Right cardiac atrium (tissue), 5 donors: ENCODE results near the gene PRR9. TPM values are rescaled to one million over a fixed set of nuclear protein-coding genes. Genes with fewer than 3 reads are reported as not detected.

Experiments
- ATAC-seq, 2 donors: fragments of 200-7000 bp; cut with Tn5 transposase; one replicate each; pipeline versions ENCODE4 v1.8.0 to v1.9.1; 2020; ENCODE audit warnings: moderate library complexity in 2 of 2, mild to moderate bottlenecking in 1 of 2
- DNase-seq, 3 donors: peaks; one replicate each; pipeline ENCODE4 v3.0.0-alpha.2; 2020
- H3K27ac ChIP-seq: one replicate; pipeline ENCODE4 v1.5.1; 2013; ENCODE audit warnings: mild to moderate bottlenecking, low read length, control low read depth, moderate library complexity
- H3K27me3 ChIP-seq: one replicate; pipeline ENCODE4 v1.6.1; 2013; ENCODE audit not compliant: control insufficient read depth, insufficient read depth
- H3K4me1 ChIP-seq: one replicate; pipeline ENCODE4 v1.6.1; 2013; ENCODE audit warnings: low read length; ENCODE audit not compliant: control insufficient read depth, insufficient read depth
- H3K4me3 ChIP-seq: one replicate; pipeline ENCODE4 v1.5.1; 2013; ENCODE audit warnings: low read length, control low read depth
- H3K9me3 ChIP-seq: one replicate; pipeline ENCODE4 v1.6.1; 2013; ENCODE audit warnings: low read length; ENCODE audit not compliant: control insufficient read depth
- WGBS: extraction: QIAGEN DNeasy Blood & Tissue Kit; methylation state at CpG from one replicate; pipeline ENCODE4 v1.1.7; 2013; 5-methylcytosine and 5-hydroxymethylcytosine counted together
- intact Hi-C, 4 donors: fragments of 100-400 bp; cut with DNase I; formaldehyde crosslinking; loops; one replicate each; pipeline versions ENCODE4 v1.11.0 to v1.14.0; 2022 to 2023
- polyA plus RNA-seq: library from polyadenylated mRNA; stranded (reverse); fragments of 200-250 nt; gene quantifications from one replicate; pipeline ENCODE4 v1.2.3, GENCODE V29; 2013
- total RNA-seq, 4 donors: library from RNA; stranded (reverse); fragmentation: NEBNext Ultra II Directional; extraction: Animal tissue kit (Norgen Biotek cat#: 25700); gene quantifications; one replicate each; pipeline ENCODE4 v1.2.1, GENCODE V29; 2021
- donor health status: healthy with polysubstance abuse.
- donor health status: DM: no; HTN: yes; CAD: no.
- donor health status: DM: no; HTN: no; CAD: no.
- donor health status: DM: no; HTN: yes; CAD: no; lungs with severe emphysema.
- donor health status: DM: yes; HTN: yes; CAD: no.

The PRR9 gene
- total and polyA plus RNA-seq, 5 donors = not detected

GRCh38 chr1:153231363-153231762 is 14.0 kb downstream of the PRR9 start:
- no peak for DNase-seq
- Histone ChIP-seq H3K9me3 (no peaks in the 10 kb centered on the region), H3K4me1 (no peaks in the 10 kb centered on the region), H3K4me3 (no peak overlapping the region), H3K27me3 (no peaks in the 10 kb centered on the region), H3K27ac (no peak overlapping the region)
- WGBS = 81% methylated on average over 4 of the region's 4 CpGs
- intact Hi-C loops = no loop called here
- ATAC-seq = peak in 1 of 2 donors; percentile 19

GRCh38 chr1:153231785-153232184 is 14.4 kb downstream of the PRR9 start:
- intact Hi-C loops = no loop called here
- Histone ChIP-seq H3K4me1 (no peaks in the 10 kb centered on the region), H3K27me3 (no peaks in the 10 kb centered on the region), H3K27ac (no peak overlapping the region), H3K4me3 (no peak overlapping the region), H3K9me3 (no peaks in the 10 kb centered on the region)
- DNase-seq = peak in 1 of 3 donors; percentile 51
- 52% methylated on average over 2 of the region's 2 CpGs for WGBS
- peak; percentile 51 to 72 for ATAC-seq

- no peaks in the 10 kb centered on the region for H3K27me3 ChIP-seq
Observed at GRCh38 chr1:153232553-153232952, 15.2 kb downstream of the PRR9 start.

GRCh38 chr1:153233448-153233847 is 16.1 kb downstream of the PRR9 start:
- 78% methylated on average over 1 of the region's 1 CpG for WGBS
- intact Hi-C loops = no loop called here
- DNase-seq (no peak), ATAC-seq (no peak)
- Histone ChIP-seq H3K27ac (no peak overlapping the region), H3K4me1 (no peaks in the 10 kb centered on the region), H3K27me3 (no peaks in the 10 kb centered on the region), H3K4me3 (no peak overlapping the region), H3K9me3 (no peaks in the 10 kb centered on the region)

More at GRCh38 chr1:153232553-153232952, 15.2 kb downstream of the PRR9 start:
- no peak overlapping the region for H3K4me3 ChIP-seq
- intact Hi-C loops = no loop called here
- no peak overlapping the region for H3K27ac ChIP-seq
- no peak for DNase-seq
- H3K9me3 ChIP-seq = no peaks in the 10 kb centered on the region
- 66% methylated on average over 3 of the region's 3 CpGs for WGBS
- H3K4me1 ChIP-seq = no peaks in the 10 kb centered on the region
- ATAC-seq = peak in 1 of 2 donors; percentile 50

GRCh38 chr1:153238527-153238926 is 21.1 kb downstream of the PRR9 start:
- Histone ChIP-seq H3K27ac (no peak overlapping the region), H3K4me3 (no peak overlapping the region), H3K27me3 (no peaks in the 10 kb centered on the region), H3K9me3 (no peaks in the 10 kb centered on the region), H3K4me1 (no peaks in the 10 kb centered on the region)
- intact Hi-C loops = no loop called here
- DNase-seq = no peak
- WGBS = 41% methylated on average over 2 of the region's 2 CpGs
- no peak for ATAC-seq

GRCh38 chr1:153242160-153242559 is 24.8 kb downstream of the PRR9 start:
- ATAC-seq (no peak), DNase-seq (no peak)
- Histone ChIP-seq H3K27me3 (no peaks in the 10 kb centered on the region), H3K9me3 (no peaks in the 10 kb centered on the region), H3K4me1 (no peaks in the 10 kb centered on the region), H3K4me3 (no peak overlapping the region), H3K27ac (no peak overlapping the region)
- WGBS = 83% methylated on average over 1 of the region's 1 CpG
- intact Hi-C loops = no loop called here

GRCh38 chr1:153245466-153245865 is 28.1 kb downstream of the PRR9 start:
- no peak overlapping the region for H3K4me3 ChIP-seq

GRCh38 chr1:153246018-153246417 is 28.6 kb downstream of the PRR9 start:
- Histone ChIP-seq H3K27me3 (no peaks in the 10 kb centered on the region), H3K27ac (no peak overlapping the region), H3K9me3 (no peaks in the 10 kb centered on the region), H3K4me1 (no peaks in the 10 kb centered on the region), H3K4me3 (no peak overlapping the region)
- ATAC-seq (no peak), DNase-seq (no peak)
- 90% methylated on average over 1 of the region's 1 CpG for WGBS
- intact Hi-C loops = no loop called here

More at GRCh38 chr1:153245466-153245865, 28.1 kb downstream of the PRR9 start:
- no peaks in the 10 kb centered on the region for H3K4me1 ChIP-seq
- no peaks in the 10 kb centered on the region for H3K27me3 ChIP-seq
- no peak overlapping the region for H3K27ac ChIP-seq
- 92% methylated on average over 4 of the region's 4 CpGs for WGBS
- no peaks in the 10 kb centered on the region for H3K9me3 ChIP-seq
- intact Hi-C loops = no loop called here
- ATAC-seq (no peak), DNase-seq (no peak)

GRCh38 chr1:153246825-153247224 is 29.4 kb downstream of the PRR9 start:
- Histone ChIP-seq H3K9me3 (no peaks in the 10 kb centered on the region), H3K4me3 (no peak overlapping the region), H3K27ac (no peak overlapping the region), H3K4me1 (no peaks in the 10 kb centered on the region), H3K27me3 (no peaks in the 10 kb centered on the region)
- WGBS = 79% methylated on average over 2 of the region's 2 CpGs
- ATAC-seq (no peak), DNase-seq (no peak)
- intact Hi-C loops = no loop called here

GRCh38 chr1:153248176-153248879 is 30.9 kb downstream of the PRR9 start:
- Histone ChIP-seq H3K4me3 (no peak overlapping the region), H3K4me1 (no peaks in the 10 kb centered on the region), H3K9me3 (no peaks in the 10 kb centered on the region), H3K27me3 (no peaks in the 10 kb centered on the region), H3K27ac (no peak overlapping the region)
- WGBS = 56% methylated on average over 5 of the region's 5 CpGs
- DNase-seq (no peak), ATAC-seq (no peak)
- intact Hi-C loops = no loop called here

GRCh38 chr1:153250166-153250565 is 32.8 kb downstream of the PRR9 start:
- no peak overlapping the region for H3K27ac ChIP-seq
- no peak overlapping the region for H3K4me3 ChIP-seq
- no peaks in the 10 kb centered on the region for H3K27me3 ChIP-seq
- H3K9me3 ChIP-seq = no peaks in the 10 kb centered on the region
- 48% methylated on average over 1 of the region's 1 CpG for WGBS
- intact Hi-C loops = no loop called here
- no peaks in the 10 kb centered on the region for H3K4me1 ChIP-seq
- no peak for DNase-seq
- ATAC-seq = no peak

GRCh38 chr1:153251087-153251486 is 33.7 kb downstream of the PRR9 start:
- 67% methylated on average over 2 of the region's 2 CpGs for WGBS
- intact Hi-C loops = no loop called here
- H3K27me3 ChIP-seq = no peaks in the 10 kb centered on the region

More at GRCh38 chr1:153251087-153251486, 33.7 kb downstream of the PRR9 start:
- Histone ChIP-seq H3K27ac (no peak overlapping the region), H3K4me3 (no peak overlapping the region), H3K4me1 (no peaks in the 10 kb centered on the region), H3K9me3 (no peaks in the 10 kb centered on the region)
- no peak for DNase-seq
- ATAC-seq = no peak
